Lung (tissue), 12 donors: ENCODE measurements around the gene CD14. TPM values are rescaled to one million over a fixed set of nuclear protein-coding genes. Genes with fewer than 3 reads are reported as not detected.
"Not testable (repeated sequence)": the region's sequence is repeated elsewhere in the genome, so short reads cannot be mapped to it uniquely, and the experiment has no call there.

ENCODE experiments used
- ATAC-seq: fragments of 200-7000 bp; cut with Tn5 transposase; one replicate; pipeline ENCODE4 v1.9.1; 2020; ENCODE audit warnings: moderate number of reproducible peaks; ENCODE audit not compliant: insufficient read depth, low FRiP score
- DNase-seq, 3 donors: peaks; one replicate each; pipeline ENCODE4 v3.0.0-alpha.2; 2013 to 2017
- H3K27ac ChIP-seq, 2 donors: one replicate each; pipeline ENCODE4 v1.5.1; 2013; ENCODE audit warnings: mild to moderate bottlenecking in 2 of 2, moderate library complexity in 2 of 2, control low read depth in 1 of 2, inconsistent platforms in 1 of 2, low read depth in 1 of 2, low read length in 1 of 2
- H3K27me3 ChIP-seq, 3 donors: one replicate each; pipeline ENCODE4 v1.5.1; 2013; ENCODE audit warnings: low read length in 2 of 3; ENCODE audit not compliant: control insufficient read depth in 3 of 3, insufficient read depth in 3 of 3
- H3K36me3 ChIP-seq, 4 donors: one replicate each; pipeline ENCODE4 v1.5.1; 2013; ENCODE audit warnings: low read length in 4 of 4, mild to moderate bottlenecking in 1 of 4, moderate library complexity in 1 of 4; ENCODE audit not compliant: control insufficient read depth in 4 of 4, insufficient read depth in 4 of 4
- H3K4me1 ChIP-seq, 5 donors: one replicate each; pipeline ENCODE4 v1.5.1; 2013; ENCODE audit warnings: low read length in 5 of 5, mild to moderate bottlenecking in 2 of 5, moderate library complexity in 1 of 5; ENCODE audit not compliant: control insufficient read depth in 5 of 5, insufficient read depth in 5 of 5
- H3K4me3 ChIP-seq: one replicate; pipeline ENCODE4 v1.5.1; 2013; ENCODE audit warnings: mild to moderate bottlenecking, control low read depth, moderate library complexity
- H3K9ac ChIP-seq, 2 donors: one replicate each; pipeline ENCODE4 v1.5.1; 2013; ENCODE audit warnings: low read length in 2 of 2, control low read depth in 1 of 2; ENCODE audit not compliant: insufficient read depth in 1 of 2
- H3K9me3 ChIP-seq, 4 donors: one replicate each; pipeline ENCODE4 v1.5.1; 2013; ENCODE audit warnings: low read length in 3 of 4, mild to moderate bottlenecking in 1 of 4, moderate library complexity in 1 of 4; ENCODE audit not compliant: control insufficient read depth in 4 of 4, insufficient read depth in 3 of 4
- WGBS, 2 donors: extraction: QIAGEN DNeasy Blood & Tissue Kit; methylation state at CpG; one replicate each; pipeline ENCODE4 v1.1.7; 2013; 5-methylcytosine and 5-hydroxymethylcytosine counted together
- polyA plus RNA-seq, 2 donors: library from polyadenylated mRNA; stranded (reverse); fragments of 200-250 nt; gene quantifications; one replicate each; pipeline ENCODE4 v1.2.1, GENCODE V29; 2013
- total RNA-seq, 2 donors: library from RNA; depleted of rRNA in 1 of 2; stranded (reverse); fragments of >200 nt in 1 of 2; gene quantifications; one replicate each; pipeline ENCODE4 v1.2.1, GENCODE V29; 2014 to 2021
- TF ChIP-seq, protein P1 (sequence below): IDR thresholded peaks from 2 replicates; pipeline ENCODE4 v1.5.1; 2012; ENCODE audit warnings: mild to moderate bottlenecking; ENCODE audit errors: control extremely low read depth, extremely low read depth
- donor health status: control.
- donor health status: control.
- donor health status: Bipolar disorder and iron deficiency.
- donor health status: healthy.
- donor health status: DM: yes; HTN: yes; CAD: no.

CD14 gene
- total and polyA plus RNA-seq, 4 donors, result 57.9 to 357 (median 80.2) TPM

DNA sequence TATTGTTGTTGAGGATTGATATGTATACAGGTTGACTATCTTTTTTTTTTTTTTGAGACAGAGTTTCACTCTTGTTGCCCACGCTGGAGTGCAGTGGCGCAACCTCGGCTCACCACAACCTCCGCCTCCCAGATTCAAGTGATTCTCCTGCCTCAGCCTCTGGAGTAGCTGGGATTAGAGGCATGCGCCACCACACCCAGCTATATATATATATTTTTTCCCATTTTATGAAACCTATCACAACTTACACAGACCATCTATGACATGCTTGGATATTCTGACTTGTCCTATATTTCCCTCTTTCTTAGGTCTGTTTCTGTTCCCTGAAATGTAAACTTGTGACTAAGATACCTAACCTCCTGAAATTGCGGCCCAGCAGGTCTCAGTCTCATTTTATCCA is 5.0 kb downstream of the CD14 start:
- Histone ChIP-seq H3K27ac (no peak overlapping the region), H3K4me1 (peaks cover 0 to 30% (median 3%) of the 10 kb centered on the region in 5 donors), H3K36me3 (no peaks in the 10 kb centered on the region), H3K9ac (no peak overlapping the region), H3K27me3 (peaks cover 0 to 26% (median 7%) of the 10 kb centered on the region in 3 donors), H3K9me3 (no peaks in the 10 kb centered on the region), H3K4me3 (no peak overlapping the region)
- DNase-seq (no peak), ATAC-seq (no peak)
- TF ChIP-seq, protein P1, sequence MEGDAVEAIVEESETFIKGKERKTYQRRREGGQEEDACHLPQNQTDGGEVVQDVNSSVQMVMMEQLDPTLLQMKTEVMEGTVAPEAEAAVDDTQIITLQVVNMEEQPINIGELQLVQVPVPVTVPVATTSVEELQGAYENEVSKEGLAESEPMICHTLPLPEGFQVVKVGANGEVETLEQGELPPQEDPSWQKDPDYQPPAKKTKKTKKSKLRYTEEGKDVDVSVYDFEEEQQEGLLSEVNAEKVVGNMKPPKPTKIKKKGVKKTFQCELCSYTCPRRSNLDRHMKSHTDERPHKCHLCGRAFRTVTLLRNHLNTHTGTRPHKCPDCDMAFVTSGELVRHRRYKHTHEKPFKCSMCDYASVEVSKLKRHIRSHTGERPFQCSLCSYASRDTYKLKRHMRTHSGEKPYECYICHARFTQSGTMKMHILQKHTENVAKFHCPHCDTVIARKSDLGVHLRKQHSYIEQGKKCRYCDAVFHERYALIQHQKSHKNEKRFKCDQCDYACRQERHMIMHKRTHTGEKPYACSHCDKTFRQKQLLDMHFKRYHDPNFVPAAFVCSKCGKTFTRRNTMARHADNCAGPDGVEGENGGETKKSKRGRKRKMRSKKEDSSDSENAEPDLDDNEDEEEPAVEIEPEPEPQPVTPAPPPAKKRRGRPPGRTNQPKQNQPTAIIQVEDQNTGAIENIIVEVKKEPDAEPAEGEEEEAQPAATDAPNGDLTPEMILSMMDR, result no peak
- 83 to 89% methylated on average over 6 of the region's 6 CpGs for WGBS, 2 donors

DNA sequence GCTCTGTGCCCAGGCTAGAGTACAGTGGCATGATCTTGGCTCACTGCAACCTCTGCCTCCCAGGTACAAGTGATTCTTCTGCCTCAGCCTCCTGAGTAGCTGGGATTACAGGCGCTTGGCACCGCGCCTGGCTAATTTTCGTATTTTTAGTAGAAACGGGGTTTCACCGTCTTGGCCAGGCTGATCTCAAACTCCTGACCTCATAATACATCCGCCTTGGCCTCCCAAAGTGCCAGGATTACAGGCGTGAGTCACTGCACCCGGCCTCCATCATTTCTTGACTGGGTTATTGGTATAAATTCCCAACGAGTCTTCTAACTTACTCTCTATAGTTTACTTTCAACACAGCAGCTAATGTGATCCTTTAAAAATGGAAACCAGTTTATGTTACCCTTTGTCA is 8.1 kb downstream of the CD14 start:
- H3K4me3 ChIP-seq, H3K27me3 ChIP-seq, H3K36me3 ChIP-seq, H3K27ac ChIP-seq, H3K9me3 ChIP-seq, DNase-seq, H3K9ac ChIP-seq, ATAC-seq: not testable (repeated sequence)
- 88 to 92% methylated on average over 10 of the region's 10 CpGs for WGBS, 2 donors
- peaks cover 0 to 15% (median 0%) of the 10 kb centered on the region in 5 donors for H3K4me1 ChIP-seq

DNA sequence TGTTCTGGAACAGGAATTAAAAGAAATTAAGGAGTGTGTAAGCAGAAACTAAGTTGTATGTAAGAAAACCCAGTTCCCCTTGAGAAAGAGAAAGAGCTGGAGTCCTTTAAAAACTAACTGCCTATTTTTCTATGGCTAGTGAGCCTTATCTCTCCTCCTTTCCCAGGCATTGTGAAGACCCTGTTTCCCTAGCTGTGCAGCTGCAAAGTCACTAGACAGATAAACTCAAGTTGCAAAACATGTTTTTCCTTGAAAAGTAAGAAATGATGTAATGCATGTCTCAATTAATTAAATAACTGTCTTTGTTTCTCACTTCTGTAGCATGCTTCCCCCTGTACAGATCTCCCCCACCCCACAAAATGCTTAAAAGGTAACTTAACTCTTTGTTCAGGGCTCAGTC is 9.9 kb downstream of the CD14 start:
- not testable (repeated sequence) for ATAC-seq, H3K36me3 ChIP-seq, DNase-seq, H3K27ac ChIP-seq, H3K9me3 ChIP-seq, H3K9ac ChIP-seq, H3K4me3 ChIP-seq, H3K27me3 ChIP-seq
- peaks cover 0 to 15% (median 0%) of the 10 kb centered on the region in 5 donors for H3K4me1 ChIP-seq

DNA sequence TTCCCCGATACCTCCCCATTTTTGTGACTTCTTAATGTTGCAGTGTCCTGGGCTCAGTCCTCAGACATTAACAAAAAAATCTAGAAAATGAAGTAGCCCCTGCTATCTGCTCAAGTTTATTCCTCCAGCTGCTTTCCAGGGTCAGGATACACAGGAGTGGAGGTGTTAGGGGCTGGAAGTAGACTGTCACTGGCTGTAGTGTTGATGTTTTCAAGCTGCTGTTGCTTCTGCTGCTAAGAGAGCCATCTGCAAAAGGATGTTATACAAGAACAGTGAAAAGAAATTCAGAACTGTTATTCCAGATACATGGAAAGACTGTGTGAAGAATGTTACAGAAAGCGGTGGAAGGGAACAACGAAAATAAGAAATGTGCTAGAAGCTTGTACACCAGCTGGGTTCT is 10.7 kb downstream of the CD14 start:
- DNase-seq (peak; percentile 83 to 96 (median 93)), ATAC-seq (no peak)
- H3K9ac ChIP-seq, result no peak overlapping the region
- no peaks in the 10 kb centered on the region for H3K9me3 ChIP-seq
- WGBS, 2 donors, result 84 to 90% methylated on average over 3 of the region's 3 CpGs
- H3K4me3 ChIP-seq, result no peak overlapping the region
- H3K36me3 ChIP-seq, result no peaks in the 10 kb centered on the region
- peaks cover 0 to 15% (median 0%) of the 10 kb centered on the region in 5 donors for H3K4me1 ChIP-seq
- no peak overlapping the region for H3K27ac ChIP-seq
- H3K27me3 ChIP-seq, result no peaks in the 10 kb centered on the region
- TF ChIP-seq, protein P1, result no peak
